Renal cortical epithelial cell (primary cell): ENCODE measurements around the gene FAIM. TPM values are rescaled to one million over a fixed set of nuclear protein-coding genes. Genes with fewer than 3 reads are reported as not detected.
A peak's percentile ranks its signal among the peaks of the same experiment; 100 is the strongest.
"Not testable (repeated sequence)": the region's sequence is repeated elsewhere in the genome, so short reads cannot be mapped to it uniquely, and the experiment has no call there.

Source experiments
- DNase-seq: peaks from one replicate; pipeline ENCODE4 v3.0.0-alpha.2; 2011; ENCODE audit warnings: low read depth
- total RNA-seq: library from RNA; depleted of rRNA; stranded (reverse); fragments of >200 nt; gene quantifications from 2 replicates; pipeline ENCODE4 v1.2.3, GENCODE V29; 2014

FAIM gene, protein sequence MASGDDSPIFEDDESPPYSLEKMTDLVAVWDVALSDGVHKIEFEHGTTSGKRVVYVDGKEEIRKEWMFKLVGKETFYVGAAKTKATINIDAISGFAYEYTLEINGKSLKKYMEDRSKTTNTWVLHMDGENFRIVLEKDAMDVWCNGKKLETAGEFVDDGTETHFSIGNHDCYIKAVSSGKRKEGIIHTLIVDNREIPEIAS
- 17.2 and 35.9 TPM in 2 replicates for total RNA-seq

DNA sequence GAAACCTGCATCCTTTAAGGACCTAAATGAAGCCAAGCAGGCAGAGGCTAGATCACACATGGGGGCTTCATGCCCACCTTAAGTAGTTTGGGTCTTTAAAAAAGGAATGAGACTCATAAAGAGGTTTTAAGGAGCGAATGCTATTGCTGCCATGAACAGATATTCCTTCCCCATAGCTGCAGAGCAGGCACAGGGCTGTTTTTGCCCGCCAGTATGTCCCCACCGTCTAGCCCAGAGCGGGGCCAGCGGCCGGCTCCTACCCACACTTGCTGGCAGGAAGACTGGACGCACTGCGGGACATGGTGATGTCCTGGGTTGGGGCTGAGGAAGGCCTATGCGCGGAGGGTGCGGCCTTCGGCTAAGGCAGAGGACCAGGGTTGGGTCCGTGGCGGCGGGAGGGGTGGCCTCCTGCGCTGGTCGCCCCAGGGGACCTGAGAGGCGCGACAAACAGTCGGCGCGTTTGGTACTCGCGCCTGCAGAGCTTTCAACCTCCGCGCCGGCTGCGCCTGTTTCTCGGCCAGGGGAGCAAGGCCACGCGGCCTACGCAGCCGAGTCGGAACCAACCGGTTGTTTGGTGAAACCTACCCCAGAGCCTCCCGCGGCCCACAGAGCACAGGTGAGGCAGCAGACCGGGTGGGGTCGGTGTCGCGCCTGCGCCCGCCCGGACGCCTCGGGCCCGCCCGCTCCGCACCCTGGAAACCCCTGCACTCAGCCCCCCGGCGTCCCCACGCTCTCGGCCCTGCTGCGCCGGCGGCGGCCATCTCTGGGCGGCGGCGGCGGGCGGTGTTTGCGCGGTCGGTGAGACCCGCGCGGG lies at the start of gene FAIM:
Gene FAIM, plus strand, starts transcription at position 450 of the 814 bp plus-strand sequence. CDS start 10,956 bp downstream, outside the sequence.
- peak; percentile 23 for DNase-seq

GRCh38 chr3:138559134-138559533 lies 49.4 kb upstream of the FAIM start:
- no peak for DNase-seq

- DNase-seq, result no peak
Measured at GRCh38 chr3:138560501-138560900, 48.1 kb upstream of the FAIM start.

GRCh38 chr3:138562902-138563301 lies 45.7 kb upstream of the FAIM start:
- not testable (repeated sequence) for DNase-seq

DNA sequence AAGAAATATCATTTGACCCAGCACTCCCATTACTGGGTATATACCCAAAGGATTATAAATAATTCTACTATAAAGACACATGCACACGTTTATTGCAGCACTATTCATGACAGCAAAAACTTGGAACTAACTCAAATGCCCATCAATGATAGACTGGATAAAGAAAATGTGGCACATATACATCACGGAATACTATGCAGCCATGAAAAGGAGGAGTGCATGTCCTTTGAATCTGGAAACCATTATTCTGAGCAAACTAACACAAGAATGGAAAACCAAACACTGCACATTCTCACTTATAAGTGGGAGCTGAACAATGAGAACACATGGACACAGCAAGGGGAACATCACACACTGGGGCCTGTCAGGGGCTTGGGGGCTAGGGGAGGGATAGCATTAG lies 42.3 kb upstream of the FAIM start:
- not testable (repeated sequence) for DNase-seq

DNA sequence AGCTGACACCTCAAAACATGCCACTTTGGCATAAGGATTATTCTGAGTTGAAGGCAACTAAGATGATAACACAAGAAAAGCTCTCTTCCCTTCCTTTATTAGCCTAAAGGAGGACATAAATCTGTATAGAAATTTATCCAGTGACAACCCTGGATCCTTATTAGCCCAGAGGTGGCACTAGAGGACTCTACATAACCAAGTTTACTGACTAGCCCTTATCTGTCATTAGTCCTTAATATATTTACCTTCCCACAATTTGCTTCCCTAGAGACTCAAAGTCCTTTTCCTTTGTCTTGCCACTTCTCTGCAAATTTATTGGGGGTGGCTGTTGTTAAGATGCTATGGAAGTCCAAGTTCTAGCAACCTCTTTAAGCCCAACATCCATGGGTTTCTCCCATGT lies 41.2 kb upstream of the FAIM start:
- no peak for DNase-seq

DNA sequence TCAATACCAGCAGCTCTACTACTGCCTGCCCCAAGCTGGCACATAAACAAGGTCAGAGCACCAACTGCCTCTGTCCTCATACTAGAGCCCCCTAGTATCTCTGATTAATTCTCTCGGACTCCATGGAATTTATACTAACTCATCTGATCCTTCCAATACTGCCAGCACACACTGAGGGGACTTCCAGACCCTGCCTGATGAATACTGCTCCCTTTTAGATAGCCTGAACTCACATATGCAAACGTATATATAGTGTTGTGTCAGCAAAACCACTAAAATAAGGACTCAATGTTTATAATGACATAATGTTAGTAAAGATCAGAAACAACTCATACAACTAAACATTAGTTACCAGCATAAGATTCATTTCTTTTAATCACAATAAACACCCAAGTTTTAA lies 39.5 kb upstream of the FAIM start:
- DNase-seq, result no peak

GRCh38 chr3:138569624-138570023 lies 38.9 kb upstream of the FAIM start:
- DNase-seq, result not testable (repeated sequence)

GRCh38 chr3:138573138-138573537 lies 35.4 kb upstream of the FAIM start:
- DNase-seq, result no peak

DNA sequence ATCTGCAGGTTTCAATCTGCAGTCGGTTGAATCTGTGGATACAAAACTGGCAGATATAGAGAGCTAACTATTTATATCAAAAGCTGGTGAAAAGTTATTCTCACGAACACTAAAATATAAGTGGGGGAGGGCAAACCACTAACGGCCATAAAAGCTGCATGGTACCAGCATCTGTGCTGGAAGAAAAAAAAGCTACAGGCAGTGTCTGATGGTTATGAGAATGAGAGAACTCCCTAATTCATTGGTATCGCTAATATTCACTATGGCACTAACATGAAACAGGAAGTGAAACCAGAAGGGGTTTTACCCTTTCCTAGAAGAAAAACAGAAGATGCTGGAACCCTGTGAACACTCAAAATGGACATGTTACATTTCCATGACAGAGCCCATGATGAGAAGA lies 30.4 kb upstream of the FAIM start:
- no peak for DNase-seq

GRCh38 chr3:138578961-138579574 lies 29.5 kb upstream of the FAIM start:
- no peak for DNase-seq

GRCh38 chr3:138587374-138587773 lies 21.2 kb upstream of the FAIM start:
- DNase-seq, result no peak

DNA sequence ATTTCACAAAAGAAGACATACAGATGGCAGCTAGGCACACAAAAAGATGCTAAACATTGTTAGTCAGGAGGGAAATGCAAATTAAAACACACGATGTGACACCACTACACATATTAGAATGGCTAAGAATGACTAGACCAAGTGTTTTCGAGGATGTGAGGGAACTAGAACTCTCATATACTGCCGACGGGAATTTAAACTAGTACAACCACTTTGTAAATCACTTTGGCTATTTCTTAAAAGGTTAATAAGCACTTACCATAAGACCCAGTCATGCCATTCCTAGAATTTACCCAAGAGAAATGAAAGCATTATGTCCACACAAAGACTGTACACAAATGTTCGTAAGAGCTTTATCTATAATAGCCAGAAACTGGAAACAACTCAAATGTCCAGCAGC lies 20.1 kb upstream of the FAIM start:
- DNase-seq, result no peak

GRCh38 chr3:138591392-138591791 lies 17.2 kb upstream of the FAIM start:
- no peak for DNase-seq

GRCh38 chr3:138593488-138594149 lies 15.0 kb upstream of the FAIM start:
- DNase-seq, result peak; percentile 30

- peak; percentile 96 for DNase-seq
Measured at GRCh38 chr3:138594150-138594934, 14.2 kb upstream of the FAIM start, which contains the start of gene CEP70. Gene CEP70 (minus strand): TSS chr3:138594260. CDS start chr3:138572927, 21,333 bp downstream.

GRCh38 chr3:138594935-138595610 lies 13.5 kb upstream of the FAIM start:
- no peak for DNase-seq

DNA sequence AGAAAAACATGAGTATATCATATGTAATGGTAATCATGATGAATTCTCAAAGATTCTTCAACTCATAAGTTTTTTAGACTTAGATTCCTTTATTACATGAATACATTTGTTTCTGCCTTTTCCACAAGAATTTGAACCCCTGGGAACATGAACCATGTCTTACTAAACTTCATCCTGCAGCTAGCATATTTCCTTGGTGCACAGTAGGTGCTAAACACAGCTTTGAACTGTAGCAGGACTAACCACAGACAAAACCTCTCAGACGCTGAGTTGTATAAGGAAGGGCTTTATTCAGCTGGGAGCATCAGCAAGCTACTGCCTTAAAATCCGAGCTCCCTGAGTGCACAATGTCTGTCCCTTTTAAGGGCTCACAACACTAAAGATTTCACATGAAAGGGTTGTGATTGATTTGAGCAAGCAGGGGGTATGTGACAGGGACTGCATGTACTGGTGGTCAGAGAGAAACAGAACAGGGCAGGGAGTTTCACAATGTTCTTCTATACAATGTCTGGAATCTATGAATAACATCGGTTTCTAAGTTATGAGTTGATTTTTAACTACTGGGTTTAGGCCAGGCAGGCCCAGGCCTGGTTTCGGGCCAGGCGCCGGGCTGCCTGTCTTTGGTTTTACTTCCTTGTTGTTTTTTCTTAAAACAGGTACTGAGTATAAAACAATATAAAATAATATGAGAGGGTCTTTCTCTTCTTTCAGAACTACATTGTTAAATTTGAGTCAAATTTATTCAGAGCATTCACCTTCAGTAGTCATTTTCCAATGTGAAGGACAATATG lies 11.2 kb upstream of the FAIM start:
- DNase-seq, result peak; percentile 79

DNA sequence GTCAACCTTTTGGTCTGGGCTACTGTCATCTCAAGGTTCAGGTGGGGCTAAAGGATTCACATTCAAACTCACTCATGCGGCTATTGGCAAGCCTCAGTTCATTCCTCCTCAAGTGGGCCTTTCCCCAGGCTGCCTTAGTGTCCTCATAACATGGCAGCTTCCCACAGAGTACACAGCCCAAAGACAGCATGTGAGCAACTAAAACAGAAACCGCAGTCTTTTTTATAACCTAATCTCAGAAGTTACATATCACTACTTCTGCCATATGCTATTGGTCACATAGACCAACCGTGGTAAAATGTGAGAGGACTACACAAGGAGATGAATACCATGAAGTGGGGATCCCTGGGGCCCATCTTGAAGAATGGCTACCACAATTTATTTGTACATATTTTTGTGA lies 10.0 kb upstream of the FAIM start:
- DNase-seq, result no peak
